ENCODE results near the gene DLGAP4.

- TF ChIP-seq CTCF (IDR thresholded peaks at IDR 0.05) (no peak), POLR2A (IDR thresholded peaks at IDR 0.05) (no peak)
These were observed 12.0 kb downstream of the DLGAP4 start for GRCh38 chr20:36318166-36318565.

All from body of pancreas (tissue), 4 donors.